ENCODE results near the gene GRIN2A. TPM values are rescaled to one million over a fixed set of nuclear protein-coding genes. Genes with fewer than 3 reads are reported as not detected.
A peak's percentile ranks its signal among the peaks of the same experiment; 100 is the strongest.

GRIN2A gene
- total RNA-seq (2014; rRNA removed; shearing (Covaris generic)) = 0.52 and 1.3 TPM in 2 replicates

DNA sequence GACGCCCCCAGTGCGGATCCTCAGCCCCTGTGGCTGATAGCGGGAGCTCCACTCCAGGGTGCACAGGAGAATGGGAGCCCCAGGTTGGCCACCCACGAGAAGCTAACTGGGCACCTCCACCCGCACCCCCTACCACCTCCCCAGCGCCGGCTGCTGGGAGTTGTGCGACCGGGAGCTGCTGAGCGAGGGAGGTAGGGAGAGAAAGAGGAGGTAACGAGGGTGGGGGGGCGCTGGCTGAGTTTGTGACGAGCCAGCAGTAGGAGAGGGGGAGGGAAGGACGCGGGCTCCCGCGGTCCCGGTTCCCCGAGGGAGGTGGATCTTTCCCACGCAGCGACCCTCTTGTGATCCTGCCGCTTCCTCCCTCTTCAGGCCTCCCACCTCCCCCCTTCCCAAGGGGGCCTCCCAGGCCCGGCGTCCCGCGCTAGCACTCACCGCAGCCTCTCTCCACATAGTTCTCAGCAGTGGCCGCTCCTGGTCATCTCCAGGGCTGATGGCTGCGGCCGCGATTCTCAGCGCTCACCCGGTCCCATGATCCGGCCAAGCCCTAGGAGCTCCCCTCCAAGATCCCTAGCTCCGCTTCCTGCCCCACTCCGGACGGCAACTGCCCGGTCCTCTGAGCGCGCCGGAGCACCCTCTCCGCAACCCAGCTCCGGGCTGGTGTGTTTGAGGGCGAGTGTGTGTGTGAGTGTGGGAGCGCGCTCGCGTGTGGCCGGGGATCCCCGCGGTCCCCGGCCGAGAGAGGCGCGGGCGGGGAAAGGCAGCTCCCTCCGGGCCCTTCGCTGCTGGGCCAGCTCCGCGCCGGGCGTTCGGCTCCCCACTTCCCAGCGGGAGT, at the start of gene GRIN2A:
TSS of gene GRIN2A (minus strand) at position 207 of the 832 bp plus-strand sequence. CDS start 2,017 bp downstream, outside the sequence.
- Histone ChIP-seq H3K27me3 (ENCODE audit: control insufficient read depth, insufficient read depth, low read length) (peaks cover 48% of the 10 kb centered on the region), H3K4me3 (ENCODE audit: insufficient read depth, low read depth, low read length) (peak within 1 kb of the TSS; percentile 67), H3K36me3 (replicated peaks; ENCODE audit: control insufficient read depth, insufficient read depth, low read length) (no peaks in the 10 kb centered on the region)

DNA sequence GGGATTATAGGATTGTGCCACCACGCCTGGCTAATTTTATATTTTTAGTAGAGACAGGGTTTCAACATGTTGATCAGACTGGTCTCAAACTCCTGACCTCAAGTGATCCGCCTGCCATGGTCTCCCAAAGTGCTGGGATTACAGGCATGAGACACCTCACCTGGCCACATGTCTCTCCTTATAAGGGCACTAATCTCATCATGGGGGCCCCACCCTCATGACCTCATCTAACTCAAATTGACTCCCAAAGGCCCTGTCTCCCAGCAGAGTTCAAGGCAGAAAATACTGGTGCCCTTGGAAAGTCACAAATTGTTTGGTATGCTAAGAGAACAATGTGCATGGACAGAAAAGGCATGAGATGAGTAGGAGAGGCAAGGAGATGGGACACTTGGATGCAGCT, 49.3 kb upstream of the GRIN2A start:
- H3K27me3 ChIP-seq (ENCODE audit: control insufficient read depth, insufficient read depth, low read length) = no peaks in the 10 kb centered on the region
- DNase-seq = no peak
- no peak overlapping the region for H3K4me3 ChIP-seq (ENCODE audit: insufficient read depth, low read depth, low read length)
- no peaks in the 10 kb centered on the region for H3K36me3 ChIP-seq (replicated peaks; ENCODE audit: control insufficient read depth, insufficient read depth, low read length)

More for the DNA sequence above, at the start of gene GRIN2A:
- DNase-seq = peak; percentile 83

- no peak overlapping the region for H3K4me3 ChIP-seq (ENCODE audit: insufficient read depth, low read depth, low read length)
- no peaks in the 10 kb centered on the region for H3K36me3 ChIP-seq (replicated peaks; ENCODE audit: control insufficient read depth, insufficient read depth, low read length)
- H3K27me3 ChIP-seq (ENCODE audit: control insufficient read depth, insufficient read depth, low read length) = no peaks in the 10 kb centered on the region
- no peak for DNase-seq
These were observed 46.6 kb upstream of the GRIN2A start for GRCh38 chr16:10228779-10229178.

DNA sequence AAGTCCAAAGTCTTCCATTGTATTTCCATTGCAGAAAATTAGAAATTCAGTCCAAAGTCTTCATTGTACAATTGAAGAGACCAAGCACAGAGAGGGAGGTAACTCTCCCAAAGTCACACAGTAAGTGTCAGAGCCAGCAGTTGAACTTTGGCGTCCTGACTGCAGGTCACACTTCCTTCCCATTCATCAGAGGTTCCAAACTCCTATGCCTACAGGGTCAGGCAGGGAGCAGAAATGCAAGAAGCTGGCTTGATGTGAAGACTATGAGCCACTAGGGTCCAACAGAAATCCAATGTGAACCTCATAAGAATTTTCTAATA, 44.7 kb upstream of the GRIN2A start:
- no peaks in the 10 kb centered on the region for H3K36me3 ChIP-seq (replicated peaks; ENCODE audit: control insufficient read depth, insufficient read depth, low read length)
- DNase-seq = no peak
- no peak overlapping the region for H3K4me3 ChIP-seq (ENCODE audit: insufficient read depth, low read depth, low read length)
- no peaks in the 10 kb centered on the region for H3K27me3 ChIP-seq (ENCODE audit: control insufficient read depth, insufficient read depth, low read length)

- H3K27me3 ChIP-seq (ENCODE audit: control insufficient read depth, insufficient read depth, low read length) = no peaks in the 10 kb centered on the region
- DNase-seq = no peak
These were observed 44.1 kb upstream of the GRIN2A start for GRCh38 chr16:10226141-10226986.

GRCh38 chr16:10225653-10226052, 43.4 kb upstream of the GRIN2A start:
- no peaks in the 10 kb centered on the region for H3K27me3 ChIP-seq (ENCODE audit: control insufficient read depth, insufficient read depth, low read length)
- H3K36me3 ChIP-seq (replicated peaks; ENCODE audit: control insufficient read depth, insufficient read depth, low read length) = no peaks in the 10 kb centered on the region
- H3K4me3 ChIP-seq (ENCODE audit: insufficient read depth, low read depth, low read length) = no peak overlapping the region
- DNase-seq = no peak

More at GRCh38 chr16:10226141-10226986, 44.1 kb upstream of the GRIN2A start:
- H3K4me3 ChIP-seq (ENCODE audit: insufficient read depth, low read depth, low read length) = no peak overlapping the region
- no peaks in the 10 kb centered on the region for H3K36me3 ChIP-seq (replicated peaks; ENCODE audit: control insufficient read depth, insufficient read depth, low read length)

DNA sequence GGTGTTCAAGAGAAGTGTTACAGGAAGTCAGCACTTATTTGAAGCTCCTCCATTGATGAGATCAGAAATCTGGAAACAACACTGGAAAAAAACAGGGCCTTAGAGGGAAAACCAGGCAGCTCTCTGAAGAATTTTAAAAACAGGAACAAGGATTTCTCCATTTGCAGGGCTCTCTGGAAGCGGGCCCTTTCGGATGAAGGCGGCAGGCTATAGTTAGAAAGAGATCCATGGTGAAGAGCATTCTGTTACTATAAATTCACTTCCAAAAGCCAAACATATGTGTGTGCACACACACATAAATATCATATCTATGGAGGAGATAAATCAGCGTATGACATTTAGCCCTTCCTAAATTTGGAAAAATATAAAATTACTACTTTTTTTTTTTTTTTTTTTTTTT, 42.6 kb upstream of the GRIN2A start:
- Histone ChIP-seq H3K27me3 (ENCODE audit: control insufficient read depth, insufficient read depth, low read length) (no peaks in the 10 kb centered on the region), H3K36me3 (replicated peaks; ENCODE audit: control insufficient read depth, insufficient read depth, low read length) (no peaks in the 10 kb centered on the region), H3K4me3 (ENCODE audit: insufficient read depth, low read depth, low read length) (no peak overlapping the region)
- DNase-seq = no peak

DNA sequence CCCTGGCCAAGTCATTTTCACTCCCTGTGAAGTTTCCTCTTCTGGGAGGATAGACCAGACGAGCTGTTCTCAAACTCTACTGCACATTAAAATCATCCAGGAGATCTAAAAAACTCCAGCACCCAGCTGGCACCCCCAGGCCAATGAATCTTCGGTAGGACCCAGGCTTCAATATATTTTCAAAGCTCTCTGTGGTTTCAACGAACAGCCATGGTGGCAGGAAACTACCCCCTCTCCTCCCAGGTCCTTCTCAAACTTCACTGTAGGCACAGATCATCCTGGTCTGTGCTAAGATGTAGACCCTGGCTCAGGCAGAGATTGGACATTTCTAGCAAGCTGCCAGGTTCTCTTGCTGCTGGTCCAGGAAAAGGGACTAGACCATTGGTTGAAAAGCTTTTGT, 38.7 kb upstream of the GRIN2A start:
- no peak for DNase-seq
- Histone ChIP-seq H3K27me3 (ENCODE audit: control insufficient read depth, insufficient read depth, low read length) (no peaks in the 10 kb centered on the region), H3K36me3 (replicated peaks; ENCODE audit: control insufficient read depth, insufficient read depth, low read length) (no peaks in the 10 kb centered on the region), H3K4me3 (ENCODE audit: insufficient read depth, low read depth, low read length) (no peak overlapping the region)

GRCh38 chr16:10219742-10220141, 37.5 kb upstream of the GRIN2A start:
- Histone ChIP-seq H3K4me3 (ENCODE audit: insufficient read depth, low read depth, low read length) (no peak overlapping the region), H3K27me3 (ENCODE audit: control insufficient read depth, insufficient read depth, low read length) (no peaks in the 10 kb centered on the region), H3K36me3 (replicated peaks; ENCODE audit: control insufficient read depth, insufficient read depth, low read length) (no peaks in the 10 kb centered on the region)
- DNase-seq = no peak

- no peaks in the 10 kb centered on the region for H3K36me3 ChIP-seq (replicated peaks; ENCODE audit: control insufficient read depth, insufficient read depth, low read length)
- no peak for DNase-seq
- H3K4me3 ChIP-seq (ENCODE audit: insufficient read depth, low read depth, low read length) = no peak overlapping the region
- H3K27me3 ChIP-seq (ENCODE audit: control insufficient read depth, insufficient read depth, low read length) = no peaks in the 10 kb centered on the region
These were observed 36.4 kb upstream of the GRIN2A start for GRCh38 chr16:10218490-10219206.

- H3K27me3 ChIP-seq (ENCODE audit: control insufficient read depth, insufficient read depth, low read length) = no peaks in the 10 kb centered on the region
- H3K36me3 ChIP-seq (replicated peaks; ENCODE audit: control insufficient read depth, insufficient read depth, low read length) = no peaks in the 10 kb centered on the region
- no peak overlapping the region for H3K4me3 ChIP-seq (ENCODE audit: insufficient read depth, low read depth, low read length)
- DNase-seq = no peak
These were observed 31.5 kb upstream of the GRIN2A start for GRCh38 chr16:10213748-10214147.

GRCh38 chr16:10210944-10211343, 28.7 kb upstream of the GRIN2A start:
- H3K4me3 ChIP-seq (ENCODE audit: insufficient read depth, low read depth, low read length) = no peak overlapping the region
- H3K27me3 ChIP-seq (ENCODE audit: control insufficient read depth, insufficient read depth, low read length) = no peaks in the 10 kb centered on the region
- H3K36me3 ChIP-seq (replicated peaks; ENCODE audit: control insufficient read depth, insufficient read depth, low read length) = no peaks in the 10 kb centered on the region
- DNase-seq = no peak

DNA sequence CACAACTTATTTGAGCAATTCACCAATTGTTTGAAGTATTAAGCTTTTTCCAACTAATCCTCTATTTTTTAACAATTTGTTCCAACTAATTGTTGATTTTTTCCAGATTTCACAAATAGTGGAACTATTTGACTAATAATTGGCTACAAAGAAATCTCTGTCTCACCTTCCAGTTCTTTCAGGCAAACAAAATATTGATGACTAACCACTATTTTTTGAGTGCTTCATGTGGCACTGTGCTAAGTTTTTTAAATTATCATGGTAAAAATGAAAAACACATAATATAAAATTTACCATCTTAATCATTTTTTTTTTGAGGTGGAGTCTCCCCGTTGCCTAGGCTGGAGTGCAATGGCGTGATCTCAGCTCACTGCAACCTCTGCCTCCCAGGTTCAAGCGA, 24.6 kb upstream of the GRIN2A start:
- H3K4me3 ChIP-seq (ENCODE audit: insufficient read depth, low read depth, low read length) = no peak overlapping the region
- no peaks in the 10 kb centered on the region for H3K36me3 ChIP-seq (replicated peaks; ENCODE audit: control insufficient read depth, insufficient read depth, low read length)
- DNase-seq = no peak
- no peaks in the 10 kb centered on the region for H3K27me3 ChIP-seq (ENCODE audit: control insufficient read depth, insufficient read depth, low read length)

- Histone ChIP-seq H3K27me3 (ENCODE audit: control insufficient read depth, insufficient read depth, low read length) (no peaks in the 10 kb centered on the region), H3K4me3 (ENCODE audit: insufficient read depth, low read depth, low read length) (no peak overlapping the region), H3K36me3 (replicated peaks; ENCODE audit: control insufficient read depth, insufficient read depth, low read length) (no peaks in the 10 kb centered on the region)
- no peak for DNase-seq
These were observed 24.0 kb upstream of the GRIN2A start for GRCh38 chr16:10206215-10206614.

All from H7 (cell line).